Stimulated activated CD4-positive, alpha-beta T cell treated with anti-CD3 and anti-CD28 coated beads, Interleukin-12 subunit alpha, Interleukin-12 subunit beta, amount 100 ng/mL, for 4 hours (primary cell): ENCODE measurements around the gene DCPS.
"Not testable (repeated sequence)": the region's sequence is repeated elsewhere in the genome, so short reads cannot be mapped to it uniquely, and the experiment has no call there.

Experiments used
- DNase-seq: peaks from one replicate; pipeline ENCODE4 v3.0.0-alpha.2; 2020

The DCPS gene

DNA sequence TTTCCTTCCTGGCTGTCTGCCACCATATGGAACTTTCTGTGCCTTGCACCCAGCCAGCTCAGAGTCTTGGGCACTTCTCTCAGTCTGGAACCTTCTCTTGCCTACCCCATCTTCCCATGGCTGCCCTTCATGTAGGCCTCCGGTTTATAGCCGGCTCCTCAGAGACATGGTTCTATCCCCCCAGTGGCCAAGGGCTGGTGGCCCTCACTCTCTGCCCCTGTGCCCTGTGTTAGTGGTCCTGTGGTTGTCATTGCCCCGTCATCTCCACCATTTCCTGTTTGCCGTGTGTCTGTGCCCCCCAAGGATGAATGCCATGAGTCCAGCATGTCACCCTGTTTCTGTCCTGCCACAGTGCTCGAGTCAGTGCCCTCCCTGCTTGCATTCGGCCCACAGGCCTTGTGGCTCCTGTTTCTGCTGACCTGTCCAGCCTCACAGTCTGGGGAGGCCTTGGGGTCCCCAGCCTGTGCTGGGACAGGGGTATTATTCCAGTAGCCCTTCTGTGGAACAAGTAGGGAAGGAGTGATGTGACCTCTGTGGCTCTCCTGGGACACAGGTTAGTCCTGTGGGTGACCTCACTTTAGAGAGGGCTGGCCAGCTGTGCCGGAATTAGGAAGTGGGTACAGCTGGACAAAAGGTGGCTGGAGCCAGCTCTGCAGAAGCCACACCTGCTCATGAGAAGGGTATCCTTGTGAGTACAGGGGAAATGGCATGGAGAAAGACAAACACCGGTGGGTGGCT, 82.3 kb downstream of the DCPS start:
- no peak for DNase-seq

DNA sequence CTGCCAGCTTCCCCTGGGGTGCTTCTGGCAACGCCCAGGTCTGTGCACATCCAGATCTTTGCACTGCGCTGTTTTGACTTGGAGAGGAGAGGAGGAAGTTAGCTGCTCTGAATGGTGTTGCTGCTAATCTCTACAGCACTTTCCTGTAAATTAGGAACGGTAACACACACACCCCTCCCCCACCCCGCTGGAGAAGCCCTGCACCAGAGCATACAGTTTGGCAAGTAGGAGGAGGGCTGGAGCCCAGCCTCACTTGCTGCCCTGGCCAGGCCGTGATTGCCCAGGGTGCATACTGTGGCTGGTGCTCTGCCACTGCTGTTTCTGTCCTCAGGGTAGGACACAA, 82.8 kb downstream of the DCPS start:
- DNase-seq, result not testable (repeated sequence)

DNA sequence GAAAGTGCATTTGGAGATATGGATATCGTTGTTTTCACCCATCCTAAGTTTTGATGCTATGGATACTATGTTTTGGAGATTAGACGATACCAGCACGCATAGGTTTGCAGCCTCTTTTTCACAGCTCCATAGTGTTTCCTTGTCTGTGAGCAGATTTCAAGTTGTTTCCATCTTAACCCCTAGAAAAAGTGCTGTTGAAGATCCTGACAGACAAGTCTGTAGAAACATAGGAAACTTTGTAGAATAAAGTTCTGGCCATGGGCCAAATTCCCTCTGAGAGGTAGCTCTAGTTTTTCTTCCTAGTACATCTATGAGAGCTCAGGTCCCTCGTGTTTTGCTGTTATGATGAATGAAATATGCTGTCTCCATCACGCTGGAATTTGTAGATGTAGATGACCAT, 84.0 kb downstream of the DCPS start:
- DNase-seq, result no peak

DNA sequence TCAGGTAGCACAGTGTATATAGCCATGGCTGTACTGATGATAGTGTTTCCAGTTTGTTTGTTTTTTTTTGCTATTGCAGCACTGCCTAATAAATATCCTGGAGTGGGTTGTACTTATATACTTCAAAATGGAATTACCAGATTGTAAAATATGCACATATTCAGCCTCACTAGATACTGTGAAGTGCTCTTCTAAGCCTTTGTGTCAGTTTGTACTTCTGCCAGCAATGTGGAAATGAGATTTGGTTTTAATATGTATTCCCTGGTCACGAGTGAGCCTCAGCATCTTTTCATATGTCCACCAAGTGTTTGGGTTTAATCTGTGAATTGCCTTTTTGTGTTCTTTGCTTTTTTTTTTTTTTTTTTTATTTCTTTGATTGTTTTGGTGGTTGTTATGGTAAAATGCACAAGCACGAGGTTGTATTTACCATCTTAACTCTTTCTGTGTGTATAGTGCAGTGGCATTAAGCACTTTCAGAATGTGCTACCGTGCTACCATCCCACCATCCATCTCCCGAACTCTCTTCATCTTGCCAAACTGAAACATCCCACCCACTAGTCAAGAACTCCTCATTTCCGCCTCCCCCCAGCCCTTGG, 86.5 kb downstream of the DCPS start:
- no peak for DNase-seq

DNA sequence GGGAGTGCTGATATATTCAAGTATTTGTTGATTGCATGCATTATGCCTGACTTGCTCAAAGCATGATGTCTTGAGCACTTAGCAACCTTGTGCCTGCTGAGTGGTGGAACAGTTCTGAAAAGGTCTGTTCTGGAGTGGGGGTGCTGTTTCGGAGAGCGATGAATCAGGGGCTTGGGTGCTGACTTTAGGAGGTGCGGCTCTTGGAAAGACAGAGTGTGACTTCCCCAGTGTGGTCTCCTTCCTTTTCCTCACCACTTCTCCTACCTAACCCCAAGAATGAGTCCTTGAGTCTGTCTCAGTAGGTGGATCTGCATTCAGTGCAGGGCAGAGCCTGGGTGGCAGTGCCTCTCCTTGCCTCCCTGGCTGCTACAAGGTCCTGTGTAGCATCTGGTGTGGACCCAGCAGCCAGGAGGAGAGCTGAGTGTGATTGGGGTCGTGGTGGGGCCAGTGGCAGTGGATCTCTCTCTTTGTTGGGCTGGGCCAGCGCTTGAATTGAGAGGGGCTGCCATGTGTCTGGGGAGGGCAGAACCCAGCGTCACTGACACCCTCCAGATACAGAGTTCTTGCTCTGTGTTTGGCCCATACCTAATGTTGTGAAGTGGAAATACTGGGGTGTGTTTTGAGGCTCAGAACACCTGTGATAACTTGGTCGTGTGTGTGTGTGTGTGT, 87.6 kb downstream of the DCPS start:
- DNase-seq, result no peak

DNA sequence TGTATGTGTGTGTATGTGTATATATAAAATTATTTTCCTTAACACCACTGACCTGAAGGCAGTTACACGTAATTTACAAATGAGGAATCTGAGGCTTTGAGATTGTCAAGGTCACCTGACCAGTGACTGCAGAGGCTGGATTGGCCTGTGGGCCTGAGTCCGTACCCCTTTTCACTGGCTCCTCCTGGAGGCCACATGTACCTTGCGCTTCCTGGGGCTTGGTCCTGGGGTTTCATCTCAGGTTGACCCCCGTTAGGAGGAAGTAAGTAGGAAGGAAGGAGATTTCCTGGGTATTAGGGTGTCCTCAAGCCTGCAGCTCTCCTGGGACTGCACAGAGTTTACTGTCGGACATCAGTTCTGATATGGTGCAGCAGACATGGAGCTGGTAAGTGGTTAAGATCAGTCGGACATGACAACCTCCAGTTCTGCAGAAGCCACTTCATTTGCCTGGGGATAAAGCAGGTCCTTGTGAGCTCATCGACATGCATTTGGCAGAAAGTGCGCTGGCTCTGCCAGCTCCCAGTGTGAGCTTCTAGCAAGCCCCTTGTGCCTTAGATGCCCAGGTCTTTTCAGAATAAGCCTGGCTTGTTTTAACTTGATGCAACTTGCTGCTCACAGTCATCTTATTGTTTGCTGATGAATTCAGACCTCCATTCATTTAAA, 88.2 kb downstream of the DCPS start:
- no peak for DNase-seq

DNA sequence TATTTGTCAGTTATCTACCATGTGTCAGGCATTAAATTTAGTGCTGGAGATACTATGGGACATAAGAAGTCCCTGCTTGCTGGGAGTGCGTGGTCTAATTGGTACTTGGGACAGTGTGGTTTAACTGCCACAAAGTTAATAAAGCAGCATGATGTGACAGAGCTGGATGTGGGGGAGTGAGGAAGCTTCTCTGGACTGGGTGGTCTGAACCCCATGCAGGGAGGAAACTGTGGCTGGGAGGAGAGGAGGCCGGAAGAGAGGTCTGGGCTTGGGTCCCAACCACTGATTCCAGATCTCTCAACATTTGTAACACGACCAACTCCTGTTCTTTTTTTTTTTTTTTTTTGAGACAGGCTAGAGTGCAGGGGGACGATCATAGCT, 88.8 kb downstream of the DCPS start:
- DNase-seq, result no peak

DNA sequence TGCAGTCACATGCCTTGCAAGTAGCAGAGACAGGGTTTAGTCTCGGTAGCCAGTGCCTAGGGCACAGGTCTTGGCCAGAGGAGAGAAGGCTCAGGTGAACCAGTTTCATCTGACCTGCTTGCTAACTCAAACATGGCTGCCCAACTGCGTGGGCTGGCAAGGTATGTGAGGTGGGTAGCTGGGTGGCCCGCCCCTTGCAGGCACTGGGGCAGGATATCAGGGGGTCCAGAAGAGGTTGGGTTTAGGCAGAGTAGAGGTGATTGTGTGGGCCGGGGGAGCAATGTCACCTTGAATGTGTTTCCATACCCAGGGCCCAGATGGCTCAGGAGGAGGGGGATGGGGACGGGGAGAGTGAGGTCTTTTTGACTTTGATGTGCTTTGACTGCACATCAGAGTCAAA, 89.3 kb downstream of the DCPS start:
- no peak for DNase-seq

DNA sequence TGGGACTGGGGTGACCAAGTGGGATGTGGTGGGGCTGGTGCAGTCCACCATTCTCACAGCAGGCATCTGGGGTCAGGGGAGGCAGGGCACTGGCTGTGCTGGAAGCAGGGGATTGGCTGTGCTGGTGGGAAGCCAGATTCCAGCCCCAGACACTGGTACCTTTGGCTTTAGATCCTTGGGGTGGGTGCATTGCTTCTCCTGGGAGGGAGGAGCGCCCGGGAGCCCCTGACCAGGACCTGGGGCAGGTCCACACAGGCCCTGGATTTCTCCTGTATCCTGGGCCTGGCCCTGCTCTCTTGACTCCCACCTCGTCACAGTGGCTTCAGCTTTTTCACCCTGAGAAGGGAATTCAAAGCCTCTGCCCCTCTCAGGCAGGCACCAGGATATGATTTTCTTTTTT, 90.2 kb downstream of the DCPS start:
- DNase-seq, result no peak

DNA sequence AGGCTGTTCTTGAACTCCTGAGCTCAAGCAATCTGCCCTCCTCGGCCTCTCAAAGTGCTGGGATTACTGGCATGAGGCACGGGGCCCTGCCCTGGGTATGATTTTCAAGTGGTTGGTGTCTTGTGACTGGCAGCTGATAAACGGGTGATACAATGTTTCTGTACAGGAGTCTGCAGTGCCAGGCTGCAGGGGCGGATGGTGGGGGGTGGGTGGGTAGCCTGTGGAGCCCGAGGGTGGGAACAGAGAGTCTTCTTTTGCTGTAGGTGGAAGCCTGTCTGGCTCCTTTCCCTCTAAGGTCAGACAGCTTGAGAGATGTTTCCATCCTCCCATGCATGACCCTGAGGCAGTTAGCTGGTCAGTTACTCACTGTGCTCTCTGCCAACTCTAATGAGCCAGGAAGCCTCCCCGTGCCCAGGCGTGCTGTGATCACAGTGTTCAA, 90.8 kb downstream of the DCPS start:
- DNase-seq, result not testable (repeated sequence)
